Thoracic aorta (tissue), 2 donors: ENCODE results near the gene CLEC11A. TPM values are rescaled to one million over a fixed set of nuclear protein-coding genes. Genes with fewer than 3 reads are reported as not detected.

Experiments
- ATAC-seq: fragments of 150-250 bp; one replicate; pipeline ENCODE4 v1.8.0; 2017; ENCODE audit warnings: low read depth; ENCODE audit not compliant: insufficient number of reproducible peaks, low FRiP score
- DNase-seq: peaks from one replicate; pipeline ENCODE4 v3.0.0-alpha.2; 2020; ENCODE audit warnings: low spot score
- H3K27ac ChIP-seq, 2 donors: fragments of 200-600 bp; sonication (generic); 1 replicate in 1 of 2; 2 replicates in 1 of 2; pipeline ENCODE4 v1.5.1; 2016; ENCODE audit warnings: mild to moderate bottlenecking in 2 of 2, moderate library complexity in 2 of 2
- H3K27me3 ChIP-seq: fragments of 200-600 bp; sonication (generic); replicated peaks from 2 replicates; pipeline ENCODE4 v1.6.0; 2016; ENCODE audit warnings: mild to moderate bottlenecking; ENCODE audit not compliant: insufficient read depth
- H3K36me3 ChIP-seq: fragments of 200-600 bp; sonication (generic); one replicate; pipeline ENCODE4 v1.5.1; 2016
- H3K4me1 ChIP-seq, 2 donors: fragments of 200-600 bp; sonication (generic); 1 replicate in 1 of 2; 2 replicates in 1 of 2; pipeline versions ENCODE4 v1.5.1 to v1.6.0; 2016; ENCODE audit warnings: low read depth in 2 of 2, mild to moderate bottlenecking in 1 of 2; ENCODE audit not compliant: control insufficient read depth in 1 of 2
- H3K4me3 ChIP-seq: fragments of 200-600 bp; sonication (generic); 2 replicates; pipeline ENCODE4 v1.5.1; 2016; ENCODE audit warnings: mild to moderate bottlenecking
- H3K9me3 ChIP-seq: fragments of 200-600 bp; sonication (generic); 2 replicates; pipeline ENCODE4 v1.5.1; 2016
- CTCF ChIP-seq: fragments of 200-600 bp; sonication (generic); IDR thresholded peaks from one replicate; pipeline ENCODE4 v1.5.1; 2019; ENCODE audit warnings: antibody characterized with exemption
- total RNA-seq, 2 donors: library from RNA; depleted of rRNA; stranded (reverse); fragments of >200 nt; gene quantifications; one replicate each; pipeline versions ENCODE4 v1.1.0 to v1.2.3, GENCODE V29; 2016

CLEC11A gene
- total RNA-seq, 2 donors from 2014 or later, result 10.5 to 35.3 TPM

GRCh38 chr19:50686310-50687032, 36.7 kb upstream of the CLEC11A start:
- ATAC-seq (no peak), DNase-seq (no peak)
- H3K4me1 ChIP-seq, result no peaks in the 10 kb centered on the region
- no peaks in the 10 kb centered on the region for H3K36me3 ChIP-seq
- no peaks in the 10 kb centered on the region for H3K27me3 ChIP-seq
- no peak for TF ChIP-seq CTCF
- no peak overlapping the region for H3K27ac ChIP-seq
- H3K4me3 ChIP-seq, result no peak overlapping the region
- no peaks in the 10 kb centered on the region for H3K9me3 ChIP-seq

DNA sequence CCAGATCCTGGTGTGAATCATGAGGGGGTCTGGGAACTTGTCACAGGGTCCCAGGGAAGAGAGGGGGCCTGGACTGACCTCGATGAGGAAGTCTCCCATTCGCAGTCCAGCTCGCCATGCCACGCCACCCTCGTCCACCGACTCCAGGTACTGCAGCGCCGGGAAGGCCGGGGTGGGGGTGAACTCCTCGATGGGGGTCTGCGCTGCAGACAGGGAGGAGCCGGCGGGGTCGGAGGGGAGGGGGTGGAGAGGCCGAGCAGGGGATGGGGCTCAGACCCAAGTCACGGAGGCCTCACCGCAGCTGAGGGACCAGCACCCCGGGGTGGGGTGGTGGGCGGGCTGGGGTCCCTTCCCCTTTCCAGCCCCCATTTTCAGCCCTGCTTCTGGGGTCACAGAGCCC, 34.4 kb upstream of the CLEC11A start:
- no peaks in the 10 kb centered on the region for H3K4me1 ChIP-seq
- no peak overlapping the region for H3K4me3 ChIP-seq
- ATAC-seq, result no peak
- H3K36me3 ChIP-seq, result no peaks in the 10 kb centered on the region
- H3K27ac ChIP-seq, result no peak overlapping the region
- TF ChIP-seq CTCF, result no peak
- H3K27me3 ChIP-seq, result no peaks in the 10 kb centered on the region
- DNase-seq, result no peak
- no peaks in the 10 kb centered on the region for H3K9me3 ChIP-seq

DNA sequence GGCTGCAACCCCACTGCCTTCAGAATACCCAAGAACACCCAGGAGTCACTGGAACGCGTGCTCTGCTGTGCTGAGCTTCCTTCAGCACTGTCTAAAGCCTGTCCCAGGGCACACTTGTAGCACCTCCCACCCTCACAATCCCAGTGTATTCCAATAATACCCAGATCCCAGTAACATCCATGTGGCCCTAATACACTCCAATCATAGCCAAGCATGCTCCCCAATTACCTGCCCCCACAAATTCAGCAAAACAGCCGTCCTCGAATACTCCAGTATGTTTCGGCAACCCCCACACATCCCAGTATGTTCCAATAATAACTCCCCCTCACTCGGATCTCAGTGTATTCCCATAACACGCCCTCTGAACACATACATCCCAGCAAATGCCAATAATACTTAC, 32.7 kb upstream of the CLEC11A start:
- no peak overlapping the region for H3K27ac ChIP-seq
- H3K27me3 ChIP-seq, result no peaks in the 10 kb centered on the region
- ATAC-seq, result no peak
- no peak for DNase-seq
- no peaks in the 10 kb centered on the region for H3K9me3 ChIP-seq
- H3K4me3 ChIP-seq, result no peak overlapping the region
- H3K4me1 ChIP-seq, result no peaks in the 10 kb centered on the region
- TF ChIP-seq CTCF, result no peak
- H3K36me3 ChIP-seq, result no peaks in the 10 kb centered on the region

GRCh38 chr19:50693064-50693975, 29.8 kb upstream of the CLEC11A start:
- no peak overlapping the region for H3K4me3 ChIP-seq
- no peak overlapping the region for H3K27ac ChIP-seq
- DNase-seq (no peak), ATAC-seq (no peak)
- H3K9me3 ChIP-seq, result no peaks in the 10 kb centered on the region
- H3K27me3 ChIP-seq, result no peaks in the 10 kb centered on the region
- H3K36me3 ChIP-seq, result no peaks in the 10 kb centered on the region
- TF ChIP-seq CTCF, result no peak
- no peaks in the 10 kb centered on the region for H3K4me1 ChIP-seq

- TF ChIP-seq CTCF, result no peak
- Histone ChIP-seq H3K9me3 (no peaks in the 10 kb centered on the region), H3K27ac (no peak overlapping the region), H3K36me3 (no peaks in the 10 kb centered on the region), H3K4me3 (no peak overlapping the region), H3K4me1 (no peaks in the 10 kb centered on the region), H3K27me3 (no peaks in the 10 kb centered on the region)
- DNase-seq (no peak), ATAC-seq (no peak)
Measured at GRCh38 chr19:50694815-50695145, 28.4 kb upstream of the CLEC11A start.
